ENCODE measurements around the gene CPSF4.

Gene CPSF4

DNA sequence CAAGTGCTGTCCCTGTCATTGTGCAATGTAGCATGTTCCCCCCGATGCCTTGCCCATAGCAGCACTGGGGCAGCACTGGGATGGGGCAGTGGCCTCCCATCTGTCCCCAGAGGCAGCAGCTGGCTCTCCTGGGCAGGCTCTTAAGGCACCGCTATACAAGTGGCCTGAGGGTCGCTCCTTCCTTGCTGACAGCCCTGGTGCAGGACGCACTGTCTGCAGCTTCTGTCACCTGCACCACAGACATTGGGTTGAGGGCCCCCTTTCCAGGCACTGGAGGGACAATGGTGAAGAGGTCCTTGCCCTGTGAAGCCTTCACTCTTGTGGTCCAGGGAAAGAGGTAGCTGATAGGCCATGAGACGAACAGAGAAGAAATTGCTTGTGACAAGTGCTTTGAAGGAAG, 10.6 kb downstream of the CPSF4 start:
- DNase-seq (ENCODE audit: low read depth), result no peak

DNA sequence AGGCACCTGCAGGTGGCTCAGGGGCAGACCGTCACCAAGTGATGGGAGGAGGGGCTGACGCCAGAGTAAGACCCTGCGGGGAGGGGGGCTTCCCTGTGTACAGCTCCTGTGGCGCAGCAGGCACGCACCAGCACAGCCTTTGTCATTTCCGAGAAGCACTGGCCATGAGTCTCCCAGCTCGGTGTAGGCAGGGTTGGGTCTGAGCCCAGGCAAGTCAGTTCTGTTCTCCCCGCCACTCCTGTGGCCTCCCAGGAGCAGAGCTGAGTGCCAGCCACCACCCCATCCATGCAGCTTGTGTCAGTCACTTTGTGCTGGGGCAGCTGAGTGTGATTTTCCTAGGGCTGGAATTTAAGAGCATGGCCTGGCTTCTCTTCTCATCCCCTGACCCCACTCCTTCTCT, 13.2 kb downstream of the CPSF4 start:
- no peak for DNase-seq (ENCODE audit: low read depth)

DNA sequence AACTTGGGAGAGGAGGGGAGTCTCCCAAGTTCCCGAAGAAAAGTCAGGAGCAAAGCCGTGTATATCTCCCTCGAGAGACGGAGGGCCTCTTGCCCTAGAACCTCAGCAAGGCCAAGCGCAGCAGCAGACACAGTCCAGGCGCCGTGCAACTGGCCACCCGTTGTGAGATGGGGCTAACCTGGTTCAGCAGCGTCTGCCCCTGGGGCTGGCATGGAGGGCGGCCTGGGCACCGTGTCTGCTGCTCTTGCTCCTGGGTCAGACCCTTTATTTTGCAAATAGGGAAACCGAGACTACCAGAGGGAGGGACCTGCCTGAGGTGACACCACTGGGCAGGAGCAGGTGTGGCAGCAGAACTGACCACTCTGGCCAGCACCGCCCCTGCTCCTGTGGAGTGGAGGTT, 13.8 kb downstream of the CPSF4 start:
- DNase-seq (ENCODE audit: low read depth), result no peak

DNA sequence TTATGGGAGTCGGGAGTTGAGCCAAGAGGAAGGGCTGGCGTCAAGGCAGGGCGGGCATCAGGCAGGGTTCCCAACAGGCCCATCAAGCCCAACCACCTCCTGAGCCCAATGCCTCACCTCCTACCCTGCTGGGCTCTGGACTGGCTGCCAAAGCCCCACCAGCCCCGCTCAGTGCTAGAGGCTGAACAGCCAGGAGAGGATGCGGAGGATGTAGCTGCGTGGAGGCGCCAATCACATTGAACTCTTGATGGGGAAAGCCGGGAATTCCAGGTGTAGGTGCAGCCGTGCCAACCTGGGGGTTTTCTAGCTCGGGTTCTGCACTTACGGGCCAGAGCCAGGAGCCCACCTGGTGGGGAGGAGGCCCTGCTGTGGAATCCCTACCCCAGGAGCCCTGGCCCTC, 14.4 kb downstream of the CPSF4 start:
- DNase-seq (ENCODE audit: low read depth), result no peak

DNA sequence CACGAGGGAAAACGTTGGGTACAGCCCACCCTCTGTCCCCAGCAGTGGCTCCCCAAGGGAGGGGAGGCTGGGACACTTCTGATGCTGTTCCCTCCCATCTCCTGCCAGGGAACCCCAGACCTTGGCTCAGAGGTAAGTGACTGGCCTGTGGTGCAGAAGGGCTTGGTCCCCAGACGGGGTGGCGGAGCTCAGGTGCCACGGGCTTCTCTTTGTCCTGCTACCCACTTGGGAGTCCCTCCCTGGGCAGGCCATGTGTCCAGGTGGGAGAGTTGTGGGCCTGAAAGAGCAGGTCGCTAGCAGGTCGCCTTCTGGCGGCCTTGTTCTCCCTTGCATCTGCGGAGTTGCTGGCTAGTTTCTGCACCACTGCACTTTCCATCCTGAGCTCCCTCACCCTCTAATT, 17.1 kb downstream of the CPSF4 start:
- no peak for DNase-seq (ENCODE audit: low read depth)

DNA sequence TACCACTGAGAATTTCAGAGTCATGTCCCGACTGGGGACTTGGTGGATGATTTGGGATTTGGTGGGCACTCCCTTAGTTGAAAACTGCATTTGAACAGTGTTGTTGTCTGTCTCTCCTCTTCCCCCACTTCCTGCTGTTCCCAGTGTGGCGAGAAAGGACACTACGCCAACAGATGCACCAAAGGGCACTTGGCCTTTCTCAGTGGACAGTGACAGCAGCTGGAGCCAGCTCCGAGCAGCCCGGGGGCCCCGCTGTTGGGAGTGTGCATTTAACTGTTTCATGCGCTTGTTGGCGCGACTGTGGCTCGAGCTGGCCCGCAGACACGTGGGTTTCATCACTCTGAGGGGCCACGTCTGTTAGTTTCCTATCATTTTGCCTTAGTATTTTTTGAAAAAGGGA, 17.5 kb downstream of the CPSF4 start:
- no peak for DNase-seq (ENCODE audit: low read depth)

DNA sequence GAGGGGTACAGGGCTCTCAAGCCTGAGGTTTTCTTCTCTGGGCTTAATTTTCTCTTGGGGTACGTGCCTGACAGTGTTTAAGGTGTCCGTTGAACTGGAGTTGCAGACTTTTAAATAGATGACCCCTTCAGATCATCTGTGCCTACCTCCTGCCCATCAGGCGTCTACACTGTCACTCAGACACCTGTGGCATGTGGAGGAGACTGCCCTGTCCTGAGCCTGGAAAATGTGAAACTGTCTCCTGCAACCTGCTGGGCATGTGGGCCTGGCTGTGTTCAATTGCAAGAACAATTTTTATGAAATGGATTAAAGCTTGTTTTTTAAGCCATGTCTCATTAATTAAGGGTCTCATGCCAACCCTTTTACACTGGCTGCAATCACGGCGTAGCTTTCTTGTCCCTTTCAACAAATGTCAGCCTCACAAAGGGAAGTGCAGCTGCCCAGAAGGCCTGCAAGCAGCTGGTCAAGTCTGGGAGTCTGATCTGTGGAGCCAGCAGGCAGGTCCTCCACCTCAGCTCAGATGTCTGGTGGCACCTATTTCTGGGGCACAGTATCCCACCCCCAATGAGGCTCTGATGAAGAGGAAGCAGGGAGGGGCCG, 18.4 kb downstream of the CPSF4 start:
- no peak for DNase-seq (ENCODE audit: low read depth)

DNA sequence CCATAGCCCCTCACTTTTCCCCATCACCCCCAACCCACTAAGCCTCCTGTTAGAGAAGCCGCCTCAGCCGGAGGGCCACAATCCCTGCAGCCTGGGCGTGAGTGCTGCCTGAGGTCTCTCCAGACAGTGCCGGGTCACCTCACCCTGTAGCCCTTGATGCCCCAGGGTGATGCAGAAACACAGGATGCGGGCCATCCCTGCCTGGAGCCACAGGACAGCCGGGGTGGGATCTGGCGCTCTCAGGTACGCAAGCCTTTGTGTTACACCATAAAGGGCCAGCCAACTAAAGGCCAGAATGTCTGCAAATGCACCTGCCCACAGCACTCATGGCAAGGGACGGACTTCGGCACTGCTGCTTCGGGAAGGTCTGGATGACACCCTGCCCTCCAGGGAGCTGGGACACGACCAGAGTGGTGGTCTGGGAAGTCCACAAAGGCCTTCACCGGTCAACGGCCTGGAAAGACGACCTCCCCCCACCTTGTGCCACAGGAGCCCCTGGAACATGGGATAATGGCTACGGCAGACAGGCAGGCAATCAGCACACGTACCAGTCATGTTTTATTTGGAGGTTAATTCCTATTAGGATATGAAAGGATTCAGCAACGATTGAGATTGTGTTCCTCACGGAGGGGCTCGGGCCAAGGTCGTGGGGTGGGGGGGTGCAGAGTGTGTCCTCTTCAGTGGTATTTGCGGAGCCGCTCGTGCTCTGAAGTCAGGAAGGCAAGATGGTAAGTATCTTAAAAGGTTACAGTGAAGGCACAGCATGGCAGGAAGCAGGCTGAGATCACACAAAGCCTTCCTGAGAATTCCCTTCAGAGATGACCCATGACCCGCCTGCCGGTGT, 19.1 kb downstream of the CPSF4 start:
- no peak for DNase-seq (ENCODE audit: low read depth)

DNA sequence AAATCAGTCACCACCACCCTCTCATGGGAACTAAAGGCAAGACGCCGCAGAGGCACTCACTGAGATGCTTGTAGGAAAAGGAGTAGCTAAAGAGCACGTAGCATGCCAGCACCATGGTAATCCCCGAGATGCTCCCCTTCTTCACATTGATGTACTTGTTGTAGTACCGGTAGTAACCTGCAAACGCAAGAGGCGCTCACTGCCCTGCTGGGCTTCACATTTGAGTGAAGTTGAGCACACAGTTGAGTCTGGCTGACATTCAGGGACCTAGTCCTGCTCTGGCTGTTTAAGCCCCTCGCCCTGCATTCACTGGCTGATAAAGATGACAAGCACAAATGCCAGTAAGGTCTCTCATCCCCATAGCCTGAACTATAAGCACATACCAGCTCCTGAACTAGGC, 20.3 kb downstream of the CPSF4 start:
- no peak for DNase-seq (ENCODE audit: low read depth)

DNA sequence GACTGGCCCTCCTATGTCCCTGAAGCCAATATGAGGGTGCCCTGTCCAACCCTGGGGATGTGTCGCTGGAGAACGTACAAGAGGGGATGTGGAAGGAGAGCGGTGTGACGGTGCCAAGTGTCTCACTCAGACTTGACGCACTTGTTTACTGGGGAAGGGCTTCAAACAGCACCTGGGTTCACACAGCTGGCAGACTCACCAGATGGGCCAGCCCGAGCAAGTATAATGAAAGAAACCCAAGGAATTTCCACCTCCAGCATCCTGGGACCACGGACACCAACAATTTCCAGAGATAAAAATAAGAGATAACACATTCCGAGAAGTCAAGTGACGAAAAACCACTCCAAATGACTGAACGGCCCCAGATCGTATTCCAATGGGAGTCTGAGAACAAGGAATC, 21.9 kb downstream of the CPSF4 start:
- no peak for DNase-seq (ENCODE audit: low read depth)

DNA sequence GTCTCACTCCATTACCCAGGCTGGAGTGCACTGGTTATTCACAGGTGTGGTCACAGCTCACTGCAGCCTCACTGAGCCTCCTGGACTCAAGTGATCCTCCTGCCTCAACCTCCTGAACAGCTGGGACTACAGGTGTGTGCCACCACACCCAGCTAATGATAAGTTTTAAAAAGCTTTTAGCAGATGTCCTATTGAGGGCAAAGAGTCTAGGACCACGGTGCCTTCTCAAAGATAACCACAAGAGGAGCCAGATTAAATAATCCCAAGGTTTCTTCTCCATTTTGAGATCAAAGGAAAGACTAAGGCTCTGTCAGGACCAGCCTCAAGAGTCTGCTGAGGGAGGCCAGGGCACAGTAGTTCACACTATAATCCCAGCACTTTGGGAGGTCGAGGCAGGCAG, 22.5 kb downstream of the CPSF4 start:
- DNase-seq (ENCODE audit: low read depth), result no peak

DNA sequence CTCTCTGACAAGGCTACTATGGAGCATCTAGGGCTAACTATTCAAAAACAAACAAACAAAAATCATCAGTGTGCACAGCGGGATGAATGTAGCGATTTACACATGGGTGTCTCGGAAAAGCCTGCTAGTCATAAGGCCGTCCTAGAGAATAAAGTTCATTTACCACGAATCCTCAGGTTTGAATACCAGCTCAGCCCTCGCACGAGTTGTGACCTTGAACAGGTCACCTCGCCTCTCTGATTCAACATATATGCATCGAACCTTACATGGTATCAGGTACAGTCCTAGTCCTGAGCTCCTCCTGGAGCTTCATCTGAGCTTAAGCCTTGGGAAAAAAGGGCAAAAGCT, 26.7 kb downstream of the CPSF4 start:
- no peak for DNase-seq (ENCODE audit: low read depth)

DNA sequence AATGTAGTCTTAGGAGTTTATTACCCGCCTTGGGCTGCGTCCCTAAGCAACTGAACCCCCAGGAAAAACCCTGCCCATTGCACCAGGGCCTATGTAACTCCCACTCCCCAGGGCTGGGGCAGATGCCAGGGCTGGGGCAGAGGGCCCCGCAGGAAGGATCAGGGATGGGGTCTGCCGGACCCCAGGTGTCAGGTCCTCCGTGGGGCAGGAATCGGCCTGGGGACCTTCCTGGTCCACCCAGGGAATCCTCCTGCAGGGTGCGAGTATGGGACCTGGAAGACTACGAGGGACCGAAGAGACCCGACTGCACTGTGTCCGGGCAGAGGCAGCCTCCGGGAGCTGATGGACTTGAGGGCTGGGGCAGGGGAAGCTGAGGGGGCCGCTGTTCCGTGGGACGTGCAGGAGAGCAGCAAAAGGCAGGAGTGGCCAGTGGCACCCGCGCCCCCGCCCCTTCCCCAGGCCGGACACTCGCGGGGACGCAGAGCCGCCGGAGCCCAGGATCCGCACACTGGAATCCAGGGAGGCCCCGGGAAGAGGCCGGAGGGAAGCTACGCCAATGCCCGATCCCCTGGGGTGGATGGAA, 29.7 kb downstream of the CPSF4 start:
- DNase-seq (ENCODE audit: low read depth), result no peak

DNA sequence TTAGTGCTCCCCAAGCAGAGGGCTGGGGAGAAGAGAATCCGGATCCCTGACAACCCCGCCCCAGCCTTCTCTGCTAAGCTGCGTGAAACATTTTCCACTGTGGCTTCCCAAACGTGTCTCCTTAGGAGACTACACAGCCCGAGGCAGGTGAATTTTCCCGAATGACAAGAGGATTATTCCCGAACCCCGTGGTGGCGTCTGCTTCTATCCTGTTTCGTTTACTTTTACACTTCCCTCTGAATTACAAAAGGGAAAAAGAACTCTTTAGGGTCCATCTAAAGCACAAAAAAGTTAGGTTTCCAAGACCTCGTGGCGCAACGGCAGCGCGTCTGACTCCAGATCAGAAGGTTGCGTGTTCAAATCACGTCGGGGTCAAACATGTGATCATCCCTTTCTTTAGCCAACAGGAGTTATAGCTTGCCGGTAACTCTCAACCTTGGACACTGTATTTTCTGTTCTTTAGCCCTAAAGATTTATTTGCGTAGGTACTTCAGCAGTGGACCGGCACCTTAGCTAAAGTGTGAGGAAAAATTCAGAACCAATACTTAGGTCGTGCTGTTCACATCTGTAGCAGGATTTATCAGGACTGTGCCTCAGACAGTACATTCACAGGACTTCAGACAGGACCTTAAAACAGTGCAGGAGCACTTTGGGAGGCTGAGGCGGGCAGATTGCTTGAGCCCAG, 30.8 kb downstream of the CPSF4 start:
- DNase-seq (ENCODE audit: low read depth), result no peak

DNA sequence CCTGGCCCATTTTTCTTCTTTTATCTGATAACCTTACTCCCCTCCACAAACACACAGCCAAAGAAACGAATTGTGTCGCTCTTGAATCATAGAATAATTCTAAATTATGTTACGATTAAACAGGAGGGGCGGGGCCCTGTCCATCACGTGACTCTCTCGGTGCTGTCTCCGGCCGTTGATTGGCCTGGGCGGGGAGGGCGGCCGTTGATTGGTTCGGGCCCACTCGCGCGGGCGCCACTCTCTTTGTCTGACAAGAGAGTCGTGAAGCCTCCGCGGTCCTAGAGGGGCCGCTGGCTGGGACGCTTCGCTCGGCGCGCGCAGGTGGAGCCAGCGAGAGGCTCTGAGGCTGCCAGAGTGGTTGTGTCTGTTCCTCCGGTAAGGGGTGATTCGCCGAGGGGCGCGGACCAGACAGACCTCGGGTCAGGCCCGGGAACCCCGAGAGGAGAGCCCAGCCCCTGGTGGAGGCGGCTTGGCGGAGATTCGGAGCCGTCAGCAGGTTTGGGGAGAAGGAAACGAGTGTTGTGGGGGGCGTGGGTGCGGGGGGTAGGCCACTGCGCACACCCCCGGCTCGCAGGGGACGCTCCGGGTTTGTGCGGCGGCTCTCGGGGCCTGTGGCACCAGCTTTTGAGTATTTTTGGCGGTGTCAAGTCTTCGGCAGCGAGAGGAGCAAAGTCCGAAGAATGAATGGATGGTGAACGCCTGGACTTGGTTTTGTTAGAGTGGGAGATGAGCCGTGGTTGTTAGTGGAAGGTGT, 34.0 kb downstream of the CPSF4 start, which contains the start of gene ZNF789:
Gene ZNF789, plus strand, starts transcription at position 330 of the 754 bp plus-strand sequence. CDS start 3,567 bp downstream, outside the sequence.
- peak; percentile 97 for DNase-seq (ENCODE audit: low read depth)

DNA sequence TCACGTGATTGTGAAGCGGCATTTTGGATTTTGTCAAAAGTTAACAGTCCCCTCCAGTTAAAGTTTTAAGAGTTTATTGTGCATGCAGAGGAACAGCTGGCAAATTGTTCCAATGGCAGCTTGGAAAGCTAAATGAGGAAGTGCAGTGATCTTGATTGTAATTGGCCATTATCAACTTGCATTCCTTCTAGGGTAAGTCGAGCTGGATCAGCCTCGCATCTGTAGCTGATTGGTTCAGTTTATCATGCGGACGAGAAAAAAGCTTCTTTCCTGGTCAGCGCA, 34.5 kb downstream of the CPSF4 start:
- DNase-seq (ENCODE audit: low read depth), result no peak

DNA sequence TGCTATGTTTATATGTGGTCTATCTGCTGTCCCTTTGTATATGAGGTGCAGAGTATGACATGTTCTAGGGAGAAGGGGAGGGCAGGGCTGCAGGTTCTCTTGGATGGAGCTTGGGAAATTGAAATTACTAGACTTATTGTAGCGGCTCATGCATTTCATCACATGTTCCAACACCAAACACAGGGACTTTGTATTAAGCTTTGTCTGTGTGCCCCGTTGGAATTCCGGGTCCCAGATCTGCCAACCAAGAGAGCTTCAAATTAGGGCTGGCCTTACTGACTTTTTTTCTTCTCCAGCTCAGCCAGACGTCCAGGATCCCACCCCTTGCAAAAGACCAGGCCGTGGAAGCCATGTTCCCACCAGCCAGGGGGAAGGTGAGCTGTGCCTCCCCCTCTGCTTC, 37.4 kb downstream of the CPSF4 start:
- DNase-seq (ENCODE audit: low read depth), result no peak

DNA sequence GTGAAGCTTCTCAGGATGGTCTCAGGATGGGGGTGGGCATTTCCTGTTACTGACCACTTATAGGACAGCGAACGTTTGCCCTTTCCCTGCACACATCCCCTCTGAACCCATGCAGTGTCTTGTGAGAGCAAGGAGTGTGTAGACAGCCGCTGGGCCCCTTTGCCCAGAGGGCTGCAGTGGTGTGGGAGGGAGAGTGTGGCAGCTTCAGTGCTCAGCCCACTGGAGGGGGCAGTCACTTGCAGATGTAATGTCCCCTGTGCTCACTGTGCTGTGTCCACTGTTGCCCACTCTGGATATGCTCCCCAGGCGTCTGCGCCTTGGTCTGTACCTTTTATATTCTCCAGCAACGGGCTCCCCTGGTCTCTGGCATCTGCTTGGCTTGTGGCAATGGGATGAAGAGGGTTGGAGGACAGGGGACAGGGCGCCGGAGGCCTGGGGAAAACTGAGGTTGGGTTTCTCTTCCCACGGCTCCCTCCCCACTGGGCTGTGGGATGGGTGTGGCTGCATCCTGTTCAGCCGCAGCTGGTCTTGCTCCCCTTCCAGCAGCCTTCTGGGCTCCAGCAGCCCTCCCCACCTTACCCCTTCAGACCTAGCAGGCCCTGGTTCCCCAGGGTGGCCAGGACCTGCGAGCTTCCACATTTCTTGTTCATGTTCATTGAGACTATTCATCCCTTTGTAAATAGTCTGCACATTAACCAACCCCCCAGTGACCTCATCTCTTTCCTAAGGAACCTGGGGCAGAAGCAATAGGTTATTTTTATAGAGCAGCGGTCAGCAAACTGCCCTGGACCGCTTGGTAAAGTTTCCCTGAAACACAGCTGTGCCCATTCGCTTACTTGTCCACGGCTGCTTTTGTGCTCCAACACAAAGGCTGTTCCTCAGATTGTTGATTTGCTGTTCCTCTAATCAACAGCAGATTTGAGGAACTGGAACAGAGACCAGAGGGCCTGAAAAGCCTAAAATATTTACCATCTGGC, 40.0 kb downstream of the CPSF4 start:
- DNase-seq (ENCODE audit: low read depth), result no peak

DNA sequence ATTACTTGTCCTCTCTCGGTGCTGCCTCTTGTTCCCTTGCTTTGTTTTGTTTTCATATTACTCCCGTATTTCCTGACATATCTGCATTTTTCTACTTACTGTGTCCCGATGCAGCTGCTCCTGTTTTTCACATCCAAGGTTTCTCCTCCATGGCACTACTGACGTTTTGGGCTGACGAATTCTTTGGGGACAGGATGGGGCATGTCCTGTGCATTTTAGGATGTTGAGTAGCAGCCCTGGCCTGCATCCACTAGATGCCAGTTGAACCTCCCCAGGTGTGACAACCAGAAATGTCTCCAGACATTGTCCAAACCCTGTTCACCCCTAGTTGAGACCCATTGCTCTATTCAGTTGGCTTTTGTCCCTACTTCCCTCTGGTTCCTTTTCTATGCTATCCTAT, 46.4 kb downstream of the CPSF4 start:
- no peak for DNase-seq (ENCODE audit: low read depth)

DNA sequence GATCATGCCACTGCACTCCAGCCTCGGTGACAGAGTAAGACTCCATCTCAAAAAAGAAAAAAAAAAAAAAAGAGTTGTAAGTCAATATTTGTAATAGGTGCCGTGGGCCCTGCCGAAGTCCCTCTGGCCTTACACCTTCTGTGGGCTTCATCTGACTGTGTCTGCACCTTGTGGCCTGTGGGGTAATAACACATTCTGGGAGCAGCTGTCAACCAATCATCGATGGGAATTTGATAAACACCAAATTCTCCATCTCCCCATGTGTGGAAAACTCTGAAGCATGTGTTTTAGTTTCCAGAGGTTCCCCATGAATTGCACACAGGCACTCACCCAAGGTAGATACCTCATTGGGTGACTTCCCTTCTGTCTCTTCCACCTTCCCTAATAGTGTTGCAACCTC, 50.5 kb downstream of the CPSF4 start:
- DNase-seq (ENCODE audit: low read depth), result no peak

DNA sequence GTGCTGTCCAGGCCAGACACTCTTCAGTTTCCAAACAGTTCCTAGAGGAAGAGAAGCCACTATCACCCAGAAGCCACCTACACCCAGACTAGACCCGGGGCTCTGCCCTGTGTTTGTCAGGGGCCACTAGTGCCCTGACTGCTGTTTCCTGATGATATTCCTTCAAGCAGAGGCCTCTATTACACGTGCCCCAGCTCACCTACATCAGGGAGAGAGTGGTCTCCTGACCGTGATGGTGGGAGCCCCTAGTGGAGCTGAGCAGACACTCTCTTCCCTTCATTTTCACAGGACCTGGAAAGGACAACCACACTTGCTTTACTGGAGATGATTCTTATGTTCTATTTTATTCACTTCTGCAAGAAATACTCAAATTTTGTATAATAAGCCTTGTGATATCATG, 52.1 kb downstream of the CPSF4 start:
- no peak for DNase-seq (ENCODE audit: low read depth)
